ENCODE data around the gene CMYA5. TPM values are rescaled to one million over a fixed set of nuclear protein-coding genes. Genes with fewer than 3 reads are reported as not detected.

The CMYA5 gene
- total RNA-seq, 1 donor from 2014 or later = 0.11 TPM

- Mint-ChIP-seq H3K9me3 (no peaks in the 10 kb centered on the region), H3K4me3 (no peak overlapping the region), H3K27me3 (peaks cover 12% of the 10 kb centered on the region), H3K4me1 (no peaks in the 10 kb centered on the region), H3K36me3 (ENCODE audit: low read depth) (no peaks in the 10 kb centered on the region), H3K27ac (no peak overlapping the region)
- ATAC-seq (ENCODE audit: low read depth) (no peak), DNase-seq (no peak)
- CTCF ChIA-PET = no interaction called here
- TF ChIP-seq CTCF (IDR thresholded peaks at IDR 0.05) = no peak
- intact Hi-C loops (cut with micrococcal nuclease) = no loop called here
- POLR2A ChIA-PET = no interaction called here
Measured at GRCh38 chr5:79746642-79747569, 57.3 kb downstream of the CMYA5 start.

GRCh38 chr5:79750611-79751510, 61.2 kb downstream of the CMYA5 start:
- peaks cover 10% of the 10 kb centered on the region for H3K27me3 Mint-ChIP-seq

GRCh38 chr5:79753092-79753491, 63.5 kb downstream of the CMYA5 start:
- no peaks in the 10 kb centered on the region for H3K9me3 Mint-ChIP-seq
- no peak for TF ChIP-seq CTCF (IDR thresholded peaks at IDR 0.05)
- CTCF ChIA-PET = no interaction called here
- no peak for ATAC-seq (ENCODE audit: low read depth)
- POLR2A ChIA-PET = no interaction called here
- peaks cover 10% of the 10 kb centered on the region for H3K27me3 Mint-ChIP-seq
- intact Hi-C loops (cut with micrococcal nuclease) = no loop called here
- H3K4me3 Mint-ChIP-seq = no peak overlapping the region
- H3K4me1 Mint-ChIP-seq = no peaks in the 10 kb centered on the region
- no peak for DNase-seq
- no peak overlapping the region for H3K27ac Mint-ChIP-seq
- H3K36me3 Mint-ChIP-seq (ENCODE audit: low read depth) = no peaks in the 10 kb centered on the region

More at GRCh38 chr5:79750611-79751510, 61.2 kb downstream of the CMYA5 start:
- Mint-ChIP-seq H3K4me3 (no peak overlapping the region), H3K27ac (no peak overlapping the region), H3K4me1 (no peaks in the 10 kb centered on the region), H3K36me3 (ENCODE audit: low read depth) (no peaks in the 10 kb centered on the region), H3K9me3 (no peaks in the 10 kb centered on the region)
- DNase-seq (no peak), ATAC-seq (ENCODE audit: low read depth) (no peak)
- CTCF ChIA-PET = no interaction called here
- POLR2A ChIA-PET = no interaction called here
- no peak for TF ChIP-seq CTCF (IDR thresholded peaks at IDR 0.05)
- intact Hi-C loops (cut with micrococcal nuclease) = no loop called here

- no peak for DNase-seq
- peaks cover 10% of the 10 kb centered on the region for H3K27me3 Mint-ChIP-seq
- ChIA-PET POLR2A (no interaction called here), CTCF (no interaction called here)
- no peak for TF ChIP-seq CTCF (IDR thresholded peaks at IDR 0.05)
- ATAC-seq (ENCODE audit: low read depth) = no peak
- H3K4me3 Mint-ChIP-seq = no peak overlapping the region
- no peak overlapping the region for H3K27ac Mint-ChIP-seq
- intact Hi-C loops (cut with micrococcal nuclease) = no loop called here
- H3K36me3 Mint-ChIP-seq (ENCODE audit: low read depth) = no peaks in the 10 kb centered on the region
- H3K9me3 Mint-ChIP-seq = no peaks in the 10 kb centered on the region
- H3K4me1 Mint-ChIP-seq = no peaks in the 10 kb centered on the region
Measured at GRCh38 chr5:79753877-79754645, 64.4 kb downstream of the CMYA5 start.

All from activated B cell treated with CpG ODN at 0.5 μM for 24 hours (primary cell).